Neural cell (in vitro differentiated cells): ENCODE data around the gene CPT2.
"Not testable (repeated sequence)": the region's sequence is repeated elsewhere in the genome, so short reads cannot be mapped to it uniquely, and the experiment has no call there.

ENCODE experiments used
- EP300 ChIP-seq: fragments of 450-650 bp; conservative IDR thresholded peaks from 2 replicates; pipeline ENCODE4 v1.6.1; 2014; ENCODE audit warnings: antibody characterized with exemption, mild to moderate bottlenecking, moderate library complexity; ENCODE audit not compliant: poor library complexity, severe bottlenecking
- EZH2 ChIP-seq: fragments of 200-600, 300-800 bp; shearing (Covaris generic), sonication (generic); IDR thresholded peaks from 2 replicates; pipeline ENCODE4 v1.6.1; 2014; ENCODE audit warnings: antibody characterized with exemption, low read length, borderline replicate concordance, mild to moderate bottlenecking; ENCODE audit not compliant: insufficient read depth, poor library complexity, severe bottlenecking
- MXI1 ChIP-seq: fragments of 450-650 bp; conservative IDR thresholded peaks from 2 replicates; pipeline ENCODE4 v1.6.1; 2014; ENCODE audit warnings: antibody characterized with exemption, mild to moderate bottlenecking; ENCODE audit not compliant: poor library complexity, severe bottlenecking
- POLR2AphosphoS5 ChIP-seq: IDR thresholded peaks from 2 replicates; pipeline ENCODE4 v1.6.1; 2012
- RAD21 ChIP-seq: fragments of 450-650 bp; conservative IDR thresholded peaks from 2 replicates; pipeline ENCODE4 v1.6.1; 2014; ENCODE audit warnings: antibody characterized with exemption, mild to moderate bottlenecking, moderate library complexity
- SMC3 ChIP-seq: fragments of 450-650 bp; conservative IDR thresholded peaks from 2 replicates; pipeline ENCODE4 v1.6.1; 2014; ENCODE audit warnings: antibody characterized with exemption, mild to moderate bottlenecking, moderate library complexity; ENCODE audit not compliant: poor library complexity
- TF ChIP-seq, protein P1 (sequence below): fragments of 450-650 bp; IDR thresholded peaks from 2 replicates; pipeline ENCODE4 v1.5.1; 2014; ENCODE audit warnings: antibody characterized with exemption, mild to moderate bottlenecking, moderate library complexity; ENCODE audit not compliant: poor library complexity, severe bottlenecking

DNA sequence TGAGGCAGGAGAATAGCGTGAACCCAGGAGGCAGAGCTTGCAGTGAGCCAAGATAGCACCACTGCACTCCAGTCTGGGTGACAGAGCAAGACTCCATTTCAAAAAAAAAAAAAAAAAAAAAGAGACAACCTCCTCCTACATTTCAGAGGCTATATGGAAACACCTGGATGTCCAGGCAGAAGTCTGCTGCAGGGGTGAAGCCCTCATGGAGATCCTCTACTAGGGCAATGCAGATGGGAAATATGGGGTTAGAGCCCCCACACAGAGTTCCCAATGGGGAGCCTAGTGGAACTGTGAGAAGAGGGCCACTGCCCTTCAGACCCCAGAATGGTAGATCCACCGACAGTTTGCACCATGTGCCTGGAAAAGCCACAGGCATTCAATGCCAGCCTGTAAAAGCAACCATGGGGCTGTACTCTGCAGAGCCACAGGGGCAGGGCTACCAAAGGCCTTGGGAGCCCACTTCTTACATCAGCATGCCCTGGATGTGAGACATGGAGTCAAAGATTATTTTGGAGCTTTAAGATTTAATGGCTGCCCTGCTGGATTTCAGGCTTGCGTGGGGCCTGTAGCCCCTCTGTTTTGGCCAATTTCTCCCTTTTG is 9.6 kb downstream of the CPT2 start:
- TF ChIP-seq, protein P1, sequence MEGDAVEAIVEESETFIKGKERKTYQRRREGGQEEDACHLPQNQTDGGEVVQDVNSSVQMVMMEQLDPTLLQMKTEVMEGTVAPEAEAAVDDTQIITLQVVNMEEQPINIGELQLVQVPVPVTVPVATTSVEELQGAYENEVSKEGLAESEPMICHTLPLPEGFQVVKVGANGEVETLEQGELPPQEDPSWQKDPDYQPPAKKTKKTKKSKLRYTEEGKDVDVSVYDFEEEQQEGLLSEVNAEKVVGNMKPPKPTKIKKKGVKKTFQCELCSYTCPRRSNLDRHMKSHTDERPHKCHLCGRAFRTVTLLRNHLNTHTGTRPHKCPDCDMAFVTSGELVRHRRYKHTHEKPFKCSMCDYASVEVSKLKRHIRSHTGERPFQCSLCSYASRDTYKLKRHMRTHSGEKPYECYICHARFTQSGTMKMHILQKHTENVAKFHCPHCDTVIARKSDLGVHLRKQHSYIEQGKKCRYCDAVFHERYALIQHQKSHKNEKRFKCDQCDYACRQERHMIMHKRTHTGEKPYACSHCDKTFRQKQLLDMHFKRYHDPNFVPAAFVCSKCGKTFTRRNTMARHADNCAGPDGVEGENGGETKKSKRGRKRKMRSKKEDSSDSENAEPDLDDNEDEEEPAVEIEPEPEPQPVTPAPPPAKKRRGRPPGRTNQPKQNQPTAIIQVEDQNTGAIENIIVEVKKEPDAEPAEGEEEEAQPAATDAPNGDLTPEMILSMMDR = not testable (repeated sequence)
- TF ChIP-seq POLR2AphosphoS5, EZH2, MXI1, EP300, SMC3, RAD21: not testable (repeated sequence)
